Measurements from ENCODE around the gene TLR10. TPM values are rescaled to one million over a fixed set of nuclear protein-coding genes. Genes with fewer than 3 reads are reported as not detected.
"Not testable (repeated sequence)": the region's sequence is repeated elsewhere in the genome, so short reads cannot be mapped to it uniquely, and the experiment has no call there.

TLR10 gene
- total RNA-seq, 2 experiments from 2014 or later, result 27.4 to 34.5 TPM

- peak overlapping the region; percentile 90 for H3K27ac ChIP-seq (ENCODE audit: low read depth, low read length, poor library complexity, severe bottlenecking)
- peak overlapping the region; percentile 75 for H3K4me2 ChIP-seq (ENCODE audit: low read length)
- BruUV-seq (replicated peaks), result no TSS peak
- H3K36me3 ChIP-seq (ENCODE audit: insufficient read depth, low read length), result peaks cover 41% of the 10 kb centered on the region
- no peak for DNase-seq (ENCODE audit: low spot score)
- TF ChIP-seq CTCF (conservative IDR thresholded peaks at IDR 0.05; ENCODE audit: low read length) (no peak), EZH2phosphoT487 (IDR thresholded peaks at IDR 0.05; ENCODE audit: borderline replicate concordance, low read depth, low read length) (no peak)
- no peaks in the 10 kb centered on the region for H4K20me1 ChIP-seq (ENCODE audit: insufficient read depth, low read length)
- H3K79me2 ChIP-seq (ENCODE audit: insufficient read depth, low read depth, low read length), result peaks cover 67% of the 10 kb centered on the region
- intact Hi-C loops (cut with micrococcal nuclease; ENCODE audit: unreplicated experiment), result loop anchor here (10.0 kb wide), 1 partner anchor 354 kb away; no protein-coding TSS in a partner anchor
- POLR2A ChIA-PET, result interaction anchor here (0.6 to 8.9 kb wide), 11 partner anchors 10 to 534 kb away, joined by 3 to 348 read pairs (median 5); partner anchors contain the start of genes TLR1 and TLR6
- peak overlapping the region; percentile 75 for H3K4me3 ChIP-seq (ENCODE audit: low read depth, low read length, poor library complexity, severe bottlenecking)
- H3K9me3 ChIP-seq (ENCODE audit: low read length), result peaks cover 19% of the 10 kb centered on the region; the same call in 1 of the 2 replicates
- peaks cover 34% of the 10 kb centered on the region for H3K4me1 ChIP-seq (ENCODE audit: insufficient read depth, low read length, poor library complexity, severe bottlenecking)
- CTCF ChIA-PET (ENCODE audit: unreplicated experiment), result interaction anchor here (2.0 to 6.7 kb wide), 2 partner anchors 19 to 23 kb away, joined by 13 to 145 read pairs; partner anchors contain the start of gene TLR1
- H2AFZ ChIP-seq (ENCODE audit: low read length), result no peak overlapping the region
- H3K9me2 ChIP-seq (ENCODE audit: insufficient read depth, low read length), result no peaks in the 10 kb centered on the region
Measured at GRCh38 chr4:38780833-38781484, 1.8 kb downstream of the TLR10 start.

- H2AFZ ChIP-seq (ENCODE audit: low read length), result no peak overlapping the region
- no peaks in the 10 kb centered on the region for H3K9me2 ChIP-seq (ENCODE audit: insufficient read depth, low read length)
- peaks cover 52% of the 10 kb centered on the region for H3K36me3 ChIP-seq (ENCODE audit: insufficient read depth, low read length)
- H3K4me1 ChIP-seq (ENCODE audit: insufficient read depth, low read length, poor library complexity, severe bottlenecking), result peaks cover 32% of the 10 kb centered on the region
- ChIA-PET POLR2A (interaction anchor here (0.6 to 8.9 kb wide), 3 partner anchors 9 to 266 kb away, joined by 5 to 348 read pairs (median 49); no protein-coding TSS in a partner anchor), CTCF (ENCODE audit: unreplicated experiment) (interaction anchor here (6.7 kb wide), 1 partner anchor 18 kb away, joined by 145 read pairs; no protein-coding TSS in a partner anchor)
- peak overlapping the region; percentile 75 for H3K4me3 ChIP-seq (ENCODE audit: low read depth, low read length, poor library complexity, severe bottlenecking)
- peaks cover 79% of the 10 kb centered on the region for H3K79me2 ChIP-seq (ENCODE audit: insufficient read depth, low read depth, low read length)
- intact Hi-C loops (cut with micrococcal nuclease; ENCODE audit: unreplicated experiment), result loop anchor here (10.0 kb wide), 1 partner anchor 355 kb away; no protein-coding TSS in a partner anchor
- H3K4me2 ChIP-seq (ENCODE audit: low read length), result peak overlapping the region; percentile 75
- no peak for DNase-seq (ENCODE audit: low spot score)
- TF ChIP-seq EZH2phosphoT487 (IDR thresholded peaks at IDR 0.05; ENCODE audit: borderline replicate concordance, low read depth, low read length), result no peak
- TF ChIP-seq CTCF (conservative IDR thresholded peaks at IDR 0.05; ENCODE audit: low read length), result no peak
- H3K27ac ChIP-seq (ENCODE audit: low read depth, low read length, poor library complexity, severe bottlenecking), result peak overlapping the region; percentile 90
- no TSS peak for BruUV-seq (replicated peaks)
- H3K9me3 ChIP-seq (ENCODE audit: low read length), result peaks cover 19% of the 10 kb centered on the region; the same call in 1 of the 2 replicates
- no peaks in the 10 kb centered on the region for H4K20me1 ChIP-seq (ENCODE audit: insufficient read depth, low read length)
Measured at GRCh38 chr4:38779790-38780189, 3.0 kb downstream of the TLR10 start.

GRCh38 chr4:38777925-38778324 lies 4.9 kb downstream of the TLR10 start:
- H3K4me3 ChIP-seq (ENCODE audit: low read depth, low read length, poor library complexity, severe bottlenecking); H3K9me2 ChIP-seq (ENCODE audit: insufficient read depth, low read length); H3K27ac ChIP-seq (ENCODE audit: low read depth, low read length, poor library complexity, severe bottlenecking); intact Hi-C loops (cut with micrococcal nuclease; ENCODE audit: unreplicated experiment); H4K20me1 ChIP-seq (ENCODE audit: insufficient read depth, low read length); BruUV-seq (replicated peaks); H3K4me2 ChIP-seq (ENCODE audit: low read length); H2AFZ ChIP-seq (ENCODE audit: low read length); DNase-seq (ENCODE audit: low spot score); CTCF ChIA-PET (ENCODE audit: unreplicated experiment): not testable (repeated sequence)
- Histone ChIP-seq H3K79me2 (ENCODE audit: insufficient read depth, low read depth, low read length) (peaks cover 95% of the 10 kb centered on the region), H3K36me3 (ENCODE audit: insufficient read depth, low read length) (peaks cover 71% of the 10 kb centered on the region), H3K9me3 (ENCODE audit: low read length) (peaks cover 26% of the 10 kb centered on the region; the same call in 1 of the 2 replicates), H3K4me1 (ENCODE audit: insufficient read depth, low read length, poor library complexity, severe bottlenecking) (peaks cover 27% of the 10 kb centered on the region)
- POLR2A ChIA-PET, result interaction anchor here (1.1 kb wide), 1 partner anchor 13 kb away, joined by 3 read pairs; no protein-coding TSS in a partner anchor

Data from OCI-LY7 (cell line).